ENCODE data around the gene B3GALT6. TPM values are rescaled to one million over a fixed set of nuclear protein-coding genes. Genes with fewer than 3 reads are reported as not detected.
A peak's percentile ranks its signal among the peaks of the same experiment; 100 is the strongest.

The B3GALT6 gene
- total and polyA plus RNA-seq, 11 donors, result 6.7 to 21.4 (median 11.2) TPM

GRCh38 chr1:1204998-1205768, 26.9 kb upstream of the B3GALT6 start:
- H3K27me3 ChIP-seq, result peaks cover 8 to 63% (median 23%) of the 10 kb centered on the region in 9 donors

GRCh38 chr1:1205769-1206375, 26.2 kb upstream of the B3GALT6 start:
- Histone ChIP-seq H3K9me3 (no peaks in the 10 kb centered on the region), H3K36me3 (no peaks in the 10 kb centered on the region), H3K4me3 (peak overlapping the region in 10 of 12 donors; percentile 11 to 49 (median 32)), H3K4me1 (peaks cover 0 to 38% (median 18%) of the 10 kb centered on the region in 12 donors), H3K27ac (no peak overlapping the region), H3K27me3 (peaks cover 8 to 56% (median 22%) of the 10 kb centered on the region in 9 donors)
- TF ChIP-seq POLR2A (IDR thresholded peaks at IDR 0.05) (no peak), CTCF (IDR thresholded peaks at IDR 0.05) (no peak)
- peak in 4 of 5 donors; percentile 6 to 60 (median 22) for DNase-seq
- ATAC-seq, result no peak
- intact Hi-C loops (cut with DNase I), result no loop called here
- WGBS, 4 donors, result 13 to 27% (median 23%) methylated on average over 21 to 31 of the region's 31 CpGs

More at GRCh38 chr1:1204998-1205768, 26.9 kb upstream of the B3GALT6 start:
- Histone ChIP-seq H3K9me3 (no peaks in the 10 kb centered on the region), H3K4me3 (peak overlapping the region in 1 of 12 donors; percentile 49), H3K27ac (no peak overlapping the region), H3K4me1 (peaks cover 0 to 45% (median 20%) of the 10 kb centered on the region in 12 donors), H3K36me3 (no peaks in the 10 kb centered on the region)
- 85 to 91% (median 88%) methylated on average over 15 to 19 of the region's 19 CpGs for WGBS, 4 donors
- TF ChIP-seq POLR2A (IDR thresholded peaks at IDR 0.05) (no peak), CTCF (IDR thresholded peaks at IDR 0.05) (no peak)
- DNase-seq (peak in 4 of 5 donors; percentile 6 to 49 (median 16)), ATAC-seq (no peak)
- intact Hi-C loops (cut with DNase I), result loop anchor here in 1 of 10 donors (5.0 kb wide), 1 partner anchor 43 kb away; no protein-coding TSS in a partner anchor

GRCh38 chr1:1206376-1206965, 25.6 kb upstream of the B3GALT6 start, which contains the start of gene TNFRSF18:
Gene TNFRSF18 (minus strand): TSS chr1:1206592. CDS start chr1:1206571, 21 bp downstream.
- H3K36me3 ChIP-seq, result no peaks in the 10 kb centered on the region
- H3K27me3 ChIP-seq, result peaks cover 8 to 50% (median 21%) of the 10 kb centered on the region in 9 donors
- intact Hi-C loops (cut with DNase I), result no loop called here
- WGBS, 4 donors, result 1 to 12% (median 6%) methylated on average over 26 to 49 of the region's 49 CpGs
- TF ChIP-seq POLR2A (IDR thresholded peaks at IDR 0.05), result no peak
- no peak for TF ChIP-seq CTCF (IDR thresholded peaks at IDR 0.05)
- DNase-seq (peak in 4 of 5 donors; percentile 9 to 64 (median 31)), ATAC-seq (peak in 1 of 4 donors; percentile 20)
- H3K4me3 ChIP-seq, result peak within 1 kb of the TSS in 10 of 12 donors; percentile 11 to 49 (median 32)
- no peak within 1 kb of the TSS for H3K27ac ChIP-seq
- no peaks in the 10 kb centered on the region for H3K9me3 ChIP-seq
- peaks cover 0 to 36% (median 15%) of the 10 kb centered on the region in 12 donors for H3K4me1 ChIP-seq
